MG63 (cell line): ENCODE data around the gene LYRM4. TPM values are rescaled to one million over a fixed set of nuclear protein-coding genes. Genes with fewer than 3 reads are reported as not detected.

Experiments used
- DNase-seq: peaks from one replicate; pipeline ENCODE4 v3.0.0-alpha.2; 2020
- H3K27me3 ChIP-seq: fragments of 250-450 bp; sonication (Bioruptor Pico); 2 replicates; pipeline ENCODE4 v1.5.1; 2020; ENCODE audit warnings: mild to moderate bottlenecking, moderate library complexity
- H3K36me3 ChIP-seq: fragments of 250-450 bp; sonication (Bioruptor Pico); 2 replicates; pipeline ENCODE4 v1.5.1; 2020; ENCODE audit warnings: mild to moderate bottlenecking, moderate library complexity
- H3K4me3 ChIP-seq: fragments of 250-450 bp; sonication (Bioruptor Pico); 2 replicates; pipeline ENCODE4 v1.5.1; 2020; ENCODE audit warnings: mild to moderate bottlenecking, moderate library complexity
- H3K9me3 ChIP-seq: fragments of 250-450 bp; sonication (Bioruptor Pico); 2 replicates; pipeline ENCODE4 v1.5.1; 2020; ENCODE audit warnings: mild to moderate bottlenecking, moderate library complexity
- total RNA-seq: library from RNA; depleted of rRNA; stranded (reverse); fragments of >200 nt; shearing (Covaris generic); gene quantifications from 2 replicates; pipeline ENCODE4 v1.2.3, GENCODE V29; 2014; ENCODE audit warnings: low replicate concordance

Gene LYRM4
- total RNA-seq, 1 experiment from 2014 or later, result 35.0 TPM

GRCh38 chr6:5204376-5204775, 56.4 kb downstream of the LYRM4 start:
- Histone ChIP-seq H3K36me3 (no peaks in the 10 kb centered on the region), H3K27me3 (no peaks in the 10 kb centered on the region), H3K4me3 (no peak overlapping the region), H3K9me3 (no peaks in the 10 kb centered on the region)
- DNase-seq, result no peak

- Histone ChIP-seq H3K27me3 (no peaks in the 10 kb centered on the region), H3K36me3 (no peaks in the 10 kb centered on the region), H3K4me3 (no peak overlapping the region), H3K9me3 (no peaks in the 10 kb centered on the region)
- DNase-seq, result no peak
These were observed 57.2 kb downstream of the LYRM4 start for GRCh38 chr6:5203546-5203945.

- no peak for DNase-seq
- Histone ChIP-seq H3K36me3 (no peaks in the 10 kb centered on the region), H3K27me3 (no peaks in the 10 kb centered on the region), H3K9me3 (no peaks in the 10 kb centered on the region), H3K4me3 (no peak overlapping the region)
These were observed 57.8 kb downstream of the LYRM4 start for GRCh38 chr6:5202941-5203340.

GRCh38 chr6:5202206-5202605, 58.5 kb downstream of the LYRM4 start:
- no peak for DNase-seq
- Histone ChIP-seq H3K27me3 (no peaks in the 10 kb centered on the region), H3K36me3 (no peaks in the 10 kb centered on the region), H3K9me3 (no peaks in the 10 kb centered on the region), H3K4me3 (no peak overlapping the region)

- Histone ChIP-seq H3K9me3 (no peaks in the 10 kb centered on the region), H3K27me3 (no peaks in the 10 kb centered on the region), H3K4me3 (no peak overlapping the region), H3K36me3 (no peaks in the 10 kb centered on the region; the same call in 1 of the 2 replicates)
- DNase-seq, result peak; percentile 57
These were observed 59.5 kb downstream of the LYRM4 start for GRCh38 chr6:5201271-5201670.

GRCh38 chr6:5199702-5200101, 61.0 kb downstream of the LYRM4 start:
- Histone ChIP-seq H3K36me3 (no peaks in the 10 kb centered on the region; the same call in 1 of the 2 replicates), H3K4me3 (no peak overlapping the region), H3K27me3 (no peaks in the 10 kb centered on the region), H3K9me3 (no peaks in the 10 kb centered on the region)
- no peak for DNase-seq

GRCh38 chr6:5199283-5199682, 61.5 kb downstream of the LYRM4 start:
- H3K4me3 ChIP-seq, result no peak overlapping the region
- no peaks in the 10 kb centered on the region for H3K27me3 ChIP-seq
- H3K9me3 ChIP-seq, result no peaks in the 10 kb centered on the region
- H3K36me3 ChIP-seq, result no peaks in the 10 kb centered on the region; the same call in 1 of the 2 replicates
- no peak for DNase-seq

- DNase-seq, result no peak
- Histone ChIP-seq H3K4me3 (no peak overlapping the region), H3K9me3 (no peaks in the 10 kb centered on the region), H3K36me3 (no peaks in the 10 kb centered on the region; the same call in 1 of the 2 replicates), H3K27me3 (no peaks in the 10 kb centered on the region)
These were observed 63.7 kb downstream of the LYRM4 start for GRCh38 chr6:5197084-5197483.

GRCh38 chr6:5192135-5192794, 68.5 kb downstream of the LYRM4 start:
- no peaks in the 10 kb centered on the region for H3K27me3 ChIP-seq
- no peaks in the 10 kb centered on the region; the same call in none of the 2 replicates for H3K36me3 ChIP-seq
- DNase-seq, result no peak

GRCh38 chr6:5191722-5192121, 69.0 kb downstream of the LYRM4 start:
- Histone ChIP-seq H3K36me3 (no peaks in the 10 kb centered on the region; the same call in none of the 2 replicates), H3K27me3 (no peaks in the 10 kb centered on the region), H3K4me3 (no peak overlapping the region), H3K9me3 (no peaks in the 10 kb centered on the region)
- no peak for DNase-seq

More at GRCh38 chr6:5192135-5192794, 68.5 kb downstream of the LYRM4 start:
- H3K4me3 ChIP-seq, result no peak overlapping the region
- no peaks in the 10 kb centered on the region for H3K9me3 ChIP-seq

GRCh38 chr6:5191222-5191621, 69.5 kb downstream of the LYRM4 start:
- H3K36me3 ChIP-seq, result no peaks in the 10 kb centered on the region; the same call in none of the 2 replicates
- no peaks in the 10 kb centered on the region for H3K9me3 ChIP-seq
- DNase-seq, result no peak
- no peak overlapping the region for H3K4me3 ChIP-seq
- H3K27me3 ChIP-seq, result no peaks in the 10 kb centered on the region

GRCh38 chr6:5190507-5190906, 70.2 kb downstream of the LYRM4 start:
- Histone ChIP-seq H3K9me3 (no peaks in the 10 kb centered on the region), H3K4me3 (no peak overlapping the region), H3K27me3 (no peaks in the 10 kb centered on the region), H3K36me3 (no peaks in the 10 kb centered on the region; the same call in 1 of the 2 replicates)
- peak; percentile 4 for DNase-seq

GRCh38 chr6:5188646-5189045, 72.1 kb downstream of the LYRM4 start:
- no peak for DNase-seq
- no peaks in the 10 kb centered on the region for H3K9me3 ChIP-seq
- no peaks in the 10 kb centered on the region for H3K27me3 ChIP-seq
- H3K4me3 ChIP-seq, result no peak overlapping the region
- no peaks in the 10 kb centered on the region; the same call in 1 of the 2 replicates for H3K36me3 ChIP-seq

- DNase-seq, result no peak
- Histone ChIP-seq H3K27me3 (no peaks in the 10 kb centered on the region), H3K36me3 (no peaks in the 10 kb centered on the region), H3K9me3 (no peaks in the 10 kb centered on the region), H3K4me3 (no peak overlapping the region)
These were observed 75.9 kb downstream of the LYRM4 start for GRCh38 chr6:5184878-5185277.

- no peaks in the 10 kb centered on the region for H3K36me3 ChIP-seq
- no peaks in the 10 kb centered on the region for H3K9me3 ChIP-seq
- no peaks in the 10 kb centered on the region for H3K27me3 ChIP-seq
- H3K4me3 ChIP-seq, result no peak overlapping the region
- DNase-seq, result no peak
These were observed 76.5 kb downstream of the LYRM4 start for GRCh38 chr6:5184218-5184617.

- Histone ChIP-seq H3K9me3 (no peaks in the 10 kb centered on the region), H3K27me3 (no peaks in the 10 kb centered on the region), H3K4me3 (no peak overlapping the region), H3K36me3 (no peaks in the 10 kb centered on the region)
- no peak for DNase-seq
These were observed 79.0 kb downstream of the LYRM4 start for GRCh38 chr6:5181510-5182317.

- no peaks in the 10 kb centered on the region for H3K36me3 ChIP-seq
- DNase-seq, result no peak
- no peaks in the 10 kb centered on the region for H3K9me3 ChIP-seq
- H3K27me3 ChIP-seq, result no peaks in the 10 kb centered on the region
- no peak overlapping the region for H3K4me3 ChIP-seq
These were observed 80.1 kb downstream of the LYRM4 start for GRCh38 chr6:5180636-5181035.

GRCh38 chr6:5179917-5180316, 80.8 kb downstream of the LYRM4 start:
- DNase-seq, result no peak
- Histone ChIP-seq H3K36me3 (no peaks in the 10 kb centered on the region), H3K27me3 (no peaks in the 10 kb centered on the region), H3K9me3 (no peaks in the 10 kb centered on the region), H3K4me3 (no peak overlapping the region)
